ES-I3 (cell line): ENCODE results near the gene SLC17A8.

Experiments
- H3K36me3 ChIP-seq: 2 replicates; pipeline ENCODE4 v1.6.1; 2013; ENCODE audit warnings: mild to moderate bottlenecking, low read length, control low read depth, moderate library complexity; ENCODE audit not compliant: insufficient read depth
- H3K4me1 ChIP-seq: 2 replicates; pipeline ENCODE4 v1.6.1; 2013; ENCODE audit warnings: mild to moderate bottlenecking, control low read depth, low read length; ENCODE audit not compliant: insufficient read depth
- H3K9ac ChIP-seq: 2 replicates; pipeline ENCODE4 v1.6.1; 2013; ENCODE audit warnings: low read depth, mild to moderate bottlenecking, low read length, moderate library complexity
- H3K9me3 ChIP-seq: 2 replicates; pipeline ENCODE4 v1.6.1; 2013; ENCODE audit warnings: mild to moderate bottlenecking, low read length, moderate library complexity; ENCODE audit not compliant: control insufficient read depth, insufficient read depth

SLC17A8 gene

GRCh38 chr12:100453951-100454350 is 97.1 kb downstream of the SLC17A8 start:
- no peaks in the 10 kb centered on the region for H3K4me1 ChIP-seq

GRCh38 chr12:100455896-100456295 is 99.0 kb downstream of the SLC17A8 start:
- Histone ChIP-seq H3K9ac (no peak overlapping the region), H3K36me3 (no peaks in the 10 kb centered on the region)

More at GRCh38 chr12:100453951-100454350, 97.1 kb downstream of the SLC17A8 start:
- Histone ChIP-seq H3K36me3 (no peaks in the 10 kb centered on the region), H3K9ac (no peak overlapping the region), H3K9me3 (no peaks in the 10 kb centered on the region)

GRCh38 chr12:100458191-100458590 is 101.3 kb downstream of the SLC17A8 start:
- Histone ChIP-seq H3K9ac (no peak overlapping the region), H3K4me1 (no peaks in the 10 kb centered on the region), H3K9me3 (no peaks in the 10 kb centered on the region), H3K36me3 (no peaks in the 10 kb centered on the region)

More at GRCh38 chr12:100455896-100456295, 99.0 kb downstream of the SLC17A8 start:
- Histone ChIP-seq H3K9me3 (no peaks in the 10 kb centered on the region), H3K4me1 (no peaks in the 10 kb centered on the region)

- Histone ChIP-seq H3K36me3 (no peaks in the 10 kb centered on the region), H3K9me3 (no peaks in the 10 kb centered on the region), H3K4me1 (no peaks in the 10 kb centered on the region), H3K9ac (no peak overlapping the region)
These were observed 103.8 kb downstream of the SLC17A8 start for GRCh38 chr12:100460702-100461101.

- Histone ChIP-seq H3K9me3 (no peaks in the 10 kb centered on the region), H3K4me1 (no peaks in the 10 kb centered on the region), H3K9ac (no peak overlapping the region), H3K36me3 (no peaks in the 10 kb centered on the region)
These were observed 104.6 kb downstream of the SLC17A8 start for GRCh38 chr12:100461330-100461973.

- H3K4me1 ChIP-seq: no peaks in the 10 kb centered on the region
- H3K9me3 ChIP-seq: no peaks in the 10 kb centered on the region
- no peak overlapping the region for H3K9ac ChIP-seq
- no peaks in the 10 kb centered on the region for H3K36me3 ChIP-seq
These were observed 106.8 kb downstream of the SLC17A8 start for GRCh38 chr12:100463661-100464060.

- Histone ChIP-seq H3K36me3 (no peaks in the 10 kb centered on the region), H3K4me1 (no peaks in the 10 kb centered on the region), H3K9ac (no peak overlapping the region), H3K9me3 (no peaks in the 10 kb centered on the region)
These were observed 107.7 kb downstream of the SLC17A8 start for GRCh38 chr12:100464529-100464928.

- Histone ChIP-seq H3K9me3 (no peaks in the 10 kb centered on the region), H3K9ac (no peak overlapping the region), H3K36me3 (no peaks in the 10 kb centered on the region), H3K4me1 (no peaks in the 10 kb centered on the region)
These were observed 111.3 kb downstream of the SLC17A8 start for GRCh38 chr12:100468126-100468525.
